ENCODE results near the gene LRFN2.

- TF ChIP-seq, protein P1, sequence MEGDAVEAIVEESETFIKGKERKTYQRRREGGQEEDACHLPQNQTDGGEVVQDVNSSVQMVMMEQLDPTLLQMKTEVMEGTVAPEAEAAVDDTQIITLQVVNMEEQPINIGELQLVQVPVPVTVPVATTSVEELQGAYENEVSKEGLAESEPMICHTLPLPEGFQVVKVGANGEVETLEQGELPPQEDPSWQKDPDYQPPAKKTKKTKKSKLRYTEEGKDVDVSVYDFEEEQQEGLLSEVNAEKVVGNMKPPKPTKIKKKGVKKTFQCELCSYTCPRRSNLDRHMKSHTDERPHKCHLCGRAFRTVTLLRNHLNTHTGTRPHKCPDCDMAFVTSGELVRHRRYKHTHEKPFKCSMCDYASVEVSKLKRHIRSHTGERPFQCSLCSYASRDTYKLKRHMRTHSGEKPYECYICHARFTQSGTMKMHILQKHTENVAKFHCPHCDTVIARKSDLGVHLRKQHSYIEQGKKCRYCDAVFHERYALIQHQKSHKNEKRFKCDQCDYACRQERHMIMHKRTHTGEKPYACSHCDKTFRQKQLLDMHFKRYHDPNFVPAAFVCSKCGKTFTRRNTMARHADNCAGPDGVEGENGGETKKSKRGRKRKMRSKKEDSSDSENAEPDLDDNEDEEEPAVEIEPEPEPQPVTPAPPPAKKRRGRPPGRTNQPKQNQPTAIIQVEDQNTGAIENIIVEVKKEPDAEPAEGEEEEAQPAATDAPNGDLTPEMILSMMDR (IDR thresholded peaks at IDR 0.05): no peak
- no peak for TF ChIP-seq POLR2AphosphoS5 (IDR thresholded peaks at IDR 0.05; ENCODE audit: insufficient read depth in 1 of 2, low read depth in 1 of 2)
Observed at GRCh38 chr6:40389254-40389653, 197.9 kb downstream of the LRFN2 start.
